OCI-LY7 (cell line): ENCODE data around the gene VKORC1.

ENCODE experiments used
- CTCF ChIP-seq: fragments of 200-600 bp; sonication (generic); conservative IDR thresholded peaks from 2 replicates; pipeline ENCODE4 v1.5.1; 2014; ENCODE audit warnings: mild to moderate bottlenecking, antibody characterized with exemption, low read length, moderate library complexity, mixed read lengths
- EZH2phosphoT487 ChIP-seq: fragments of 200-600 bp; sonication (generic); IDR thresholded peaks from 2 replicates; pipeline ENCODE4 v1.6.1; 2018; ENCODE audit warnings: low read depth, borderline replicate concordance, mild to moderate bottlenecking, mixed run types, antibody characterized with exemption, low read length, moderate library complexity, mixed read lengths

GRCh38 chr16:31092330-31092729 is 2.3 kb downstream of the VKORC1 start:
- TF ChIP-seq CTCF (no peak), EZH2phosphoT487 (no peak)
